Measurements from ENCODE around the gene SF3B1. TPM values are rescaled to one million over a fixed set of nuclear protein-coding genes. Genes with fewer than 3 reads are reported as not detected.
A peak's percentile ranks its signal among the peaks of the same experiment; 100 is the strongest.
"Not testable (repeated sequence)": the region's sequence is repeated elsewhere in the genome, so short reads cannot be mapped to it uniquely, and the experiment has no call there.

The SF3B1 gene
- total and polyA plus RNA-seq, 5 donors from 2014 or later, result 136 to 662 (median 175) TPM

DNA sequence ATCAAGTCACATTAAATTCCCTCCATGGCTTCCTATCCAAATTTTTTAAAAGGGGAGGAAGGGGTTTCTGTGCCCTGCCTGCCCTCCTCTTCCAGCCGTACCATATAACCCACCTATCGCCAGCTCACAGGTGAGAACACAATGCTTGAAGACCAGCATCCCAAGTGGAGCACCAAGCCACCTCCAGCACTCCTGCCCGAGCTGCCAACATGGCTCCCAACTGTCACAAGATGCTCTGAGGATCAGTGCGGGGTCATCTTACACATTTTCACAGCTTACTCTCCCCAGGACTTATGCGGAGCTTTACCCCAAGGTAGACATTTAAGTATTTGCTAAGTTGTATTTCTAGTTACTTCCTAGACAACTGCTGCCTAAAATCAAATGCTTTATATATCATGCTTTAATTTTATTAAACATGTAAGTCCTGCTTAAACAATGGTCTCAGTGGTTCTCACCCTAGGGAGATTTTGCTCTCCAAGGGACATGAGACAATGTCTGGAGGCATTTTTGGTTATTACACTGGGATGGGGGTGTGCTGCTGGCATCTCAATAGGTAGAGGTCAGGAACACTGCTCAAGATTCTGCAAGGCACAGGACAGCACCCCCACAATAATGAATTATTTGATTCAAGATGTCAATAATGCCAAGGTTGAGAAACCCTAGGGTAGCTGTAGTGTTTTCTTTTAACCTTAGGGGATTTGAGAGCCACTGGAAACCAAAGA, 45.8 kb downstream of the SF3B1 start:
- peaks cover 12% of the 10 kb centered on the region for H3K36me3 Mint-ChIP-seq
- no peaks in the 10 kb centered on the region for H3K9me3 Mint-ChIP-seq
- Histone ChIP-seq H3K9me3 (ENCODE audit: control insufficient read depth in 2 of 2, low read length in 2 of 2) (no peaks in the 10 kb centered on the region), H3K36me3 (ENCODE audit: control insufficient read depth, insufficient read depth, low read length) (peaks cover 31% of the 10 kb centered on the region), H3K4me3 (ENCODE audit: low read depth, low read length) (no peak overlapping the region), H3K4me1 (ENCODE audit: control insufficient read depth, insufficient read depth, low read length, poor library complexity, severe bottlenecking) (no peaks in the 10 kb centered on the region), H3K27ac (ENCODE audit: insufficient read depth, low read length, poor library complexity, severe bottlenecking) (no peak overlapping the region), H3K27me3 (ENCODE audit: control insufficient read depth, insufficient read depth, low read length) (no peaks in the 10 kb centered on the region)
- H3K4me3 Mint-ChIP-seq, result peak overlapping the region in 1 of 4 donors; percentile 44
- ATAC-seq (ENCODE audit: low read depth in 2 of 2) (no peak), DNase-seq (no peak)
- H3K4me1 Mint-ChIP-seq, result peaks cover 0 to 25% (median 6%) of the 10 kb centered on the region in 4 donors
- H3K27me3 Mint-ChIP-seq, result peaks cover 4% of the 10 kb centered on the region
- H3K27ac Mint-ChIP-seq, result peak overlapping the region in 1 of 3 donors; percentile 26

- Mint-ChIP-seq H3K36me3 (peaks cover 8% of the 10 kb centered on the region), H3K27me3 (peaks cover 5% of the 10 kb centered on the region), H3K4me1 (peaks cover 0 to 21% (median 8%) of the 10 kb centered on the region in 4 donors), H3K4me3 (no peak overlapping the region), H3K9me3 (no peaks in the 10 kb centered on the region), H3K27ac (no peak overlapping the region)
- ATAC-seq (ENCODE audit: low read depth in 2 of 2) (no peak), DNase-seq (no peak)
- Histone ChIP-seq H3K36me3 (ENCODE audit: control insufficient read depth, insufficient read depth, low read length) (peaks cover 15% of the 10 kb centered on the region), H3K4me3 (ENCODE audit: low read depth, low read length) (no peak overlapping the region), H3K9me3 (ENCODE audit: control insufficient read depth in 2 of 2, low read length in 2 of 2) (no peaks in the 10 kb centered on the region), H3K27me3 (ENCODE audit: control insufficient read depth, insufficient read depth, low read length) (no peaks in the 10 kb centered on the region), H3K4me1 (ENCODE audit: control insufficient read depth, insufficient read depth, low read length, poor library complexity, severe bottlenecking) (no peaks in the 10 kb centered on the region), H3K27ac (ENCODE audit: insufficient read depth, low read length, poor library complexity, severe bottlenecking) (no peak overlapping the region)
Observed at GRCh38 chr2:197387179-197387578, 47.6 kb downstream of the SF3B1 start.

GRCh38 chr2:197386242-197386641, 48.6 kb downstream of the SF3B1 start:
- Histone ChIP-seq H3K27me3 (ENCODE audit: control insufficient read depth, insufficient read depth, low read length) (no peaks in the 10 kb centered on the region), H3K9me3 (ENCODE audit: control insufficient read depth in 2 of 2, low read length in 2 of 2) (no peaks in the 10 kb centered on the region), H3K36me3 (ENCODE audit: control insufficient read depth, insufficient read depth, low read length) (peaks cover 6% of the 10 kb centered on the region), H3K27ac (ENCODE audit: insufficient read depth, low read length, poor library complexity, severe bottlenecking) (no peak overlapping the region), H3K4me3 (ENCODE audit: low read depth, low read length) (no peak overlapping the region), H3K4me1 (ENCODE audit: control insufficient read depth, insufficient read depth, low read length, poor library complexity, severe bottlenecking) (no peaks in the 10 kb centered on the region)
- Mint-ChIP-seq H3K9me3 (no peaks in the 10 kb centered on the region), H3K36me3 (peaks cover 1% of the 10 kb centered on the region), H3K27me3 (peaks cover 9% of the 10 kb centered on the region), H3K27ac (peak overlapping the region in 1 of 3 donors; percentile 76), H3K4me3 (no peak overlapping the region), H3K4me1 (peaks cover 0 to 17% (median 6%) of the 10 kb centered on the region in 4 donors)
- ATAC-seq (ENCODE audit: low read depth in 2 of 2) (no peak), DNase-seq (no peak)

DNA sequence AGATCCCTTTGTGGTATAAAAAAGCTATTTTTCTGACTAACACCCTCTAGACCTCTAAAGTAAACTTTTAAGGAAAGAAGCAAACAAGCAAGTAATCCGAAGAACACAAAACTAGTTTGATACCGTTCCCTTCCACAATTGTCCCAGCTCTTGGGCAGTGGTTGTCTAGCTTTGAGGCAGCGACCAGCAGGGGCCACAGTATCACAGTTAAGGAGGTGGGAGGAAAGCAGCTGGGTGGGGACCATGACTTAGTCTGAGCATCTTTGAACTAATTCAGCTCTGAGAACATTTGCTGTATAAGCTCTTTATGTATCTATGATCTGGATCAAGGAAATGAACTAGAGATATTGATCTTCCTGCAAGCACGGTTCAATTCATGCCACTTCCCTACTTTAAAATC, 51.0 kb downstream of the SF3B1 start:
- no peak for DNase-seq
- no peak for ATAC-seq (ENCODE audit: low read depth in 2 of 2)
- peak overlapping the region in 1 of 3 donors; percentile 34 for H3K27ac Mint-ChIP-seq
- H3K27ac ChIP-seq (ENCODE audit: insufficient read depth, low read length, poor library complexity, severe bottlenecking), result no peak overlapping the region
- H3K4me1 Mint-ChIP-seq, result peaks cover 4 to 8% (median 6%) of the 10 kb centered on the region in 4 donors
- no peaks in the 10 kb centered on the region for H3K36me3 ChIP-seq (ENCODE audit: control insufficient read depth, insufficient read depth, low read length)
- H3K36me3 Mint-ChIP-seq, result no peaks in the 10 kb centered on the region
- H3K4me3 ChIP-seq (ENCODE audit: low read depth, low read length), result no peak overlapping the region
- no peak overlapping the region for H3K4me3 Mint-ChIP-seq
- H3K27me3 Mint-ChIP-seq, result peaks cover 15% of the 10 kb centered on the region
- H3K9me3 ChIP-seq (ENCODE audit: control insufficient read depth in 2 of 2, low read length in 2 of 2), result no peaks in the 10 kb centered on the region
- H3K9me3 Mint-ChIP-seq, result no peaks in the 10 kb centered on the region
- no peaks in the 10 kb centered on the region for H3K27me3 ChIP-seq (ENCODE audit: control insufficient read depth, insufficient read depth, low read length)
- H3K4me1 ChIP-seq (ENCODE audit: control insufficient read depth, insufficient read depth, low read length, poor library complexity, severe bottlenecking), result no peaks in the 10 kb centered on the region

GRCh38 chr2:197381641-197382040, 53.2 kb downstream of the SF3B1 start:
- Histone ChIP-seq H3K9me3 (ENCODE audit: control insufficient read depth in 2 of 2, low read length in 2 of 2) (no peaks in the 10 kb centered on the region), H3K36me3 (ENCODE audit: control insufficient read depth, insufficient read depth, low read length) (no peaks in the 10 kb centered on the region), H3K4me1 (ENCODE audit: control insufficient read depth, insufficient read depth, low read length, poor library complexity, severe bottlenecking) (peaks cover 3% of the 10 kb centered on the region), H3K27ac (ENCODE audit: insufficient read depth, low read length, poor library complexity, severe bottlenecking) (no peak overlapping the region), H3K27me3 (ENCODE audit: control insufficient read depth, insufficient read depth, low read length) (no peaks in the 10 kb centered on the region), H3K4me3 (ENCODE audit: low read depth, low read length) (no peak overlapping the region)
- peaks cover 24% of the 10 kb centered on the region for H3K27me3 Mint-ChIP-seq
- DNase-seq (no peak), ATAC-seq (ENCODE audit: low read depth in 2 of 2) (no peak)
- H3K36me3 Mint-ChIP-seq, result no peaks in the 10 kb centered on the region
- H3K27ac Mint-ChIP-seq, result no peak overlapping the region
- no peaks in the 10 kb centered on the region for H3K9me3 Mint-ChIP-seq
- H3K4me3 Mint-ChIP-seq, result no peak overlapping the region
- H3K4me1 Mint-ChIP-seq, result peaks cover 5 to 12% (median 8%) of the 10 kb centered on the region in 4 donors

GRCh38 chr2:197379918-197380309, 54.9 kb downstream of the SF3B1 start:
- peaks cover 20% of the 10 kb centered on the region for H3K27me3 Mint-ChIP-seq
- not testable (repeated sequence) for H3K27ac ChIP-seq (ENCODE audit: insufficient read depth, low read length, poor library complexity, severe bottlenecking); ATAC-seq (ENCODE audit: low read depth in 2 of 2); H3K4me3 Mint-ChIP-seq; H3K36me3 ChIP-seq (ENCODE audit: control insufficient read depth, insufficient read depth, low read length); H3K27me3 ChIP-seq (ENCODE audit: control insufficient read depth, insufficient read depth, low read length); H3K4me1 ChIP-seq (ENCODE audit: control insufficient read depth, insufficient read depth, low read length, poor library complexity, severe bottlenecking); H3K4me3 ChIP-seq (ENCODE audit: low read depth, low read length); H3K27ac Mint-ChIP-seq; H3K9me3 ChIP-seq (ENCODE audit: control insufficient read depth in 2 of 2, low read length in 2 of 2); H3K9me3 Mint-ChIP-seq; H3K36me3 Mint-ChIP-seq; DNase-seq
- peaks cover 5 to 12% (median 8%) of the 10 kb centered on the region in 4 donors for H3K4me1 Mint-ChIP-seq

GRCh38 chr2:197379308-197379917, 55.4 kb downstream of the SF3B1 start:
- H3K27me3 Mint-ChIP-seq, result peaks cover 20% of the 10 kb centered on the region
- peaks cover 5 to 12% (median 8%) of the 10 kb centered on the region in 4 donors for H3K4me1 Mint-ChIP-seq
- not testable (repeated sequence) for H3K27me3 ChIP-seq (ENCODE audit: control insufficient read depth, insufficient read depth, low read length); H3K9me3 Mint-ChIP-seq; H3K27ac ChIP-seq (ENCODE audit: insufficient read depth, low read length, poor library complexity, severe bottlenecking); H3K4me1 ChIP-seq (ENCODE audit: control insufficient read depth, insufficient read depth, low read length, poor library complexity, severe bottlenecking); H3K27ac Mint-ChIP-seq; H3K9me3 ChIP-seq (ENCODE audit: control insufficient read depth in 2 of 2, low read length in 2 of 2); H3K36me3 Mint-ChIP-seq; ATAC-seq (ENCODE audit: low read depth in 2 of 2); H3K4me3 ChIP-seq (ENCODE audit: low read depth, low read length); DNase-seq; H3K4me3 Mint-ChIP-seq; H3K36me3 ChIP-seq (ENCODE audit: control insufficient read depth, insufficient read depth, low read length)

Measured in CD4-positive, CD25-positive, alpha-beta regulatory T cell (primary cell).